HUDEP-2 (cell line): ENCODE results near the gene ANKS1B.
A peak's percentile ranks its signal among the peaks of the same experiment; 100 is the strongest.
"Not testable (repeated sequence)": the region's sequence is repeated elsewhere in the genome, so short reads cannot be mapped to it uniquely, and the experiment has no call there.

Source experiments
- DNase-seq, 76 experiments: peaks; one replicate each; lab custom pipeline; 2025; ENCODE audit not compliant: unreplicated experiment in 76 of 76; lab: John Stamatoyannopoulos, UW

The ANKS1B gene

GRCh38 chr12:99390707-99391106, 594.0 kb downstream of the ANKS1B start:
- peak in 3 of 76 experiments; percentile 1 to 18 (median 1) for DNase-seq

- DNase-seq, result no peak
Measured at GRCh38 chr12:99389751-99390150, 595.0 kb downstream of the ANKS1B start.

- DNase-seq, result no peak
Measured at GRCh38 chr12:99388671-99389195, 596.0 kb downstream of the ANKS1B start.

- no peak for DNase-seq
Measured at GRCh38 chr12:99387661-99388060, 597.1 kb downstream of the ANKS1B start.

- peak in 14 of 76 experiments; percentile 1 to 32 (median 6) for DNase-seq
Measured at GRCh38 chr12:99386907-99387306, 597.8 kb downstream of the ANKS1B start.

- no peak for DNase-seq
Measured at GRCh38 chr12:99383258-99383657, 601.5 kb downstream of the ANKS1B start.

- no peak for DNase-seq
Measured at GRCh38 chr12:99381992-99382391, 602.7 kb downstream of the ANKS1B start.

- no peak for DNase-seq
Measured at GRCh38 chr12:99380701-99381100, 604.0 kb downstream of the ANKS1B start.

GRCh38 chr12:99374023-99374422, 610.7 kb downstream of the ANKS1B start:
- DNase-seq, result no peak

GRCh38 chr12:99372257-99372920, 612.3 kb downstream of the ANKS1B start:
- DNase-seq, result no peak

GRCh38 chr12:99370421-99371138, 614.2 kb downstream of the ANKS1B start:
- no peak for DNase-seq

- no peak for DNase-seq
Measured at GRCh38 chr12:99367181-99367580, 617.6 kb downstream of the ANKS1B start.

GRCh38 chr12:99352269-99352668, 632.5 kb downstream of the ANKS1B start:
- DNase-seq, result no peak

GRCh38 chr12:99343960-99344359, 640.8 kb downstream of the ANKS1B start:
- no peak for DNase-seq

GRCh38 chr12:99339663-99340062, 645.1 kb downstream of the ANKS1B start:
- DNase-seq, result no peak

GRCh38 chr12:99334285-99335056, 650.3 kb downstream of the ANKS1B start:
- no peak for DNase-seq

GRCh38 chr12:99332936-99333591, 651.7 kb downstream of the ANKS1B start:
- no peak for DNase-seq

GRCh38 chr12:99330216-99330615, 654.5 kb downstream of the ANKS1B start:
- no peak for DNase-seq

- DNase-seq, result not testable (repeated sequence)
Measured at GRCh38 chr12:99321210-99321609, 663.5 kb downstream of the ANKS1B start.

GRCh38 chr12:99311373-99311772, 673.4 kb downstream of the ANKS1B start:
- no peak for DNase-seq

GRCh38 chr12:99309812-99310211, 674.9 kb downstream of the ANKS1B start:
- DNase-seq, result no peak
